HG02623 (cell line): ENCODE results near the gene DNAH6.
"Not testable (repeated sequence)": the region's sequence is repeated elsewhere in the genome, so short reads cannot be mapped to it uniquely, and the experiment has no call there.

Experiments used
- ATAC-seq: cut with Tn5 transposase; IDR thresholded peaks from one replicate; pipeline ENCODE4 v1.9.1; 2021; ENCODE audit warnings: moderate library complexity; ENCODE audit not compliant: unreplicated experiment

Gene DNAH6

GRCh38 chr2:84858937-84859336 lies 342.6 kb downstream of the DNAH6 start:
- ATAC-seq, result no peak

- ATAC-seq, result no peak
These were observed 345.2 kb downstream of the DNAH6 start for GRCh38 chr2:84861539-84861938.

- no peak for ATAC-seq
These were observed 345.7 kb downstream of the DNAH6 start for GRCh38 chr2:84862006-84862405.

- peak; percentile 61 for ATAC-seq
These were observed 349.0 kb downstream of the DNAH6 start for GRCh38 chr2:84865181-84865783.

- ATAC-seq, result no peak
These were observed 349.8 kb downstream of the DNAH6 start for GRCh38 chr2:84866122-84866521.

GRCh38 chr2:84868327-84868726 lies 352.0 kb downstream of the DNAH6 start:
- not testable (repeated sequence) for ATAC-seq
